MM.1S (cell line): Measurements from ENCODE around the gene PCDH19.

Experiments
- CTCF ChIP-seq: fragments of 300-600 bp; sonication (generic); IDR thresholded peaks from 2 replicates; pipeline ENCODE4 v1.5.1; 2016; ENCODE audit warnings: antibody characterized with exemption, low read length, mixed read lengths
- EZH2 ChIP-seq: fragments of 300-600 bp; sonication (generic); optimal IDR thresholded peaks from 2 replicates; pipeline ENCODE3; 2017; ENCODE audit warnings: low read depth, mild to moderate bottlenecking, antibody characterized with exemption, low read length, mixed read lengths
- EZH2phosphoT487 ChIP-seq: fragments of 300-600 bp; sonication (generic); IDR thresholded peaks from 2 replicates; pipeline ENCODE4 v1.6.1; 2018; ENCODE audit warnings: antibody characterized with exemption, low read length

GRCh38 chrX:100411802-100412715 lies 2.0 kb upstream of the PCDH19 start:
- no peak for TF ChIP-seq CTCF
- no peak for TF ChIP-seq EZH2phosphoT487
- no peak for TF ChIP-seq EZH2
